ENCODE data around the gene C14orf180.

C14orf180 gene

GRCh38 chr14:104585966-104586697 lies 6.6 kb downstream of the C14orf180 start:
- Histone ChIP-seq H3K27ac (ENCODE audit: low read length) (no peak overlapping the region), H3K9me3 (ENCODE audit: insufficient read depth, low read depth, low read length) (no peaks in the 10 kb centered on the region), H3K27me3 (ENCODE audit: insufficient read depth, low read length) (no peaks in the 10 kb centered on the region), H3K4me3 (ENCODE audit: low read length) (no peak overlapping the region), H3K4me1 (ENCODE audit: insufficient read depth, low read length) (no peaks in the 10 kb centered on the region), H3K36me3 (ENCODE audit: insufficient read depth, low read depth, low read length) (no peaks in the 10 kb centered on the region), H3K9ac (ENCODE audit: low read depth, low read length) (no peak overlapping the region)

- Histone ChIP-seq H3K4me3 (ENCODE audit: low read length) (no peak overlapping the region), H3K27me3 (ENCODE audit: insufficient read depth, low read length) (no peaks in the 10 kb centered on the region), H3K9me3 (ENCODE audit: insufficient read depth, low read depth, low read length) (no peaks in the 10 kb centered on the region), H3K27ac (ENCODE audit: low read length) (no peak overlapping the region), H3K36me3 (ENCODE audit: insufficient read depth, low read depth, low read length) (no peaks in the 10 kb centered on the region), H3K4me1 (ENCODE audit: insufficient read depth, low read length) (no peaks in the 10 kb centered on the region), H3K9ac (ENCODE audit: low read depth, low read length) (no peak overlapping the region)
Observed at GRCh38 chr14:104586832-104587620, 7.5 kb downstream of the C14orf180 start.

- Histone ChIP-seq H3K27ac (ENCODE audit: low read length) (no peak overlapping the region), H3K36me3 (ENCODE audit: insufficient read depth, low read depth, low read length) (no peaks in the 10 kb centered on the region), H3K4me1 (ENCODE audit: insufficient read depth, low read length) (no peaks in the 10 kb centered on the region), H3K4me3 (ENCODE audit: low read length) (no peak overlapping the region), H3K9me3 (ENCODE audit: insufficient read depth, low read depth, low read length) (no peaks in the 10 kb centered on the region), H3K27me3 (ENCODE audit: insufficient read depth, low read length) (no peaks in the 10 kb centered on the region), H3K9ac (ENCODE audit: low read depth, low read length) (no peak overlapping the region)
Observed at GRCh38 chr14:104587641-104588040, 8.1 kb downstream of the C14orf180 start.

- Histone ChIP-seq H3K27me3 (ENCODE audit: insufficient read depth, low read length) (no peaks in the 10 kb centered on the region), H3K36me3 (ENCODE audit: insufficient read depth, low read depth, low read length) (no peaks in the 10 kb centered on the region), H3K27ac (ENCODE audit: low read length) (no peak overlapping the region), H3K9ac (ENCODE audit: low read depth, low read length) (no peak overlapping the region), H3K9me3 (ENCODE audit: insufficient read depth, low read depth, low read length) (no peaks in the 10 kb centered on the region), H3K4me3 (ENCODE audit: low read length) (no peak overlapping the region), H3K4me1 (ENCODE audit: insufficient read depth, low read length) (no peaks in the 10 kb centered on the region)
Observed at GRCh38 chr14:104588066-104588857, 8.7 kb downstream of the C14orf180 start.

GRCh38 chr14:104589338-104590195 lies 10.0 kb downstream of the C14orf180 start:
- Histone ChIP-seq H3K27me3 (ENCODE audit: insufficient read depth, low read length) (no peaks in the 10 kb centered on the region), H3K4me3 (ENCODE audit: low read length) (no peak overlapping the region), H3K9me3 (ENCODE audit: insufficient read depth, low read depth, low read length) (no peaks in the 10 kb centered on the region), H3K27ac (ENCODE audit: low read length) (no peak overlapping the region), H3K36me3 (ENCODE audit: insufficient read depth, low read depth, low read length) (no peaks in the 10 kb centered on the region), H3K9ac (ENCODE audit: low read depth, low read length) (no peak overlapping the region), H3K4me1 (ENCODE audit: insufficient read depth, low read length) (no peaks in the 10 kb centered on the region)

- Histone ChIP-seq H3K36me3 (ENCODE audit: insufficient read depth, low read depth, low read length) (no peaks in the 10 kb centered on the region), H3K4me1 (ENCODE audit: insufficient read depth, low read length) (no peaks in the 10 kb centered on the region), H3K27me3 (ENCODE audit: insufficient read depth, low read length) (no peaks in the 10 kb centered on the region), H3K9ac (ENCODE audit: low read depth, low read length) (no peak overlapping the region; the same call in 1 of the 2 replicates), H3K9me3 (ENCODE audit: insufficient read depth, low read depth, low read length) (no peaks in the 10 kb centered on the region), H3K27ac (ENCODE audit: low read length) (no peak overlapping the region), H3K4me3 (ENCODE audit: low read length) (no peak overlapping the region)
Observed at GRCh38 chr14:104590240-104590965, 10.8 kb downstream of the C14orf180 start.

- Histone ChIP-seq H3K9ac (ENCODE audit: low read depth, low read length) (no peak overlapping the region), H3K4me3 (ENCODE audit: low read length) (no peak overlapping the region), H3K27me3 (ENCODE audit: insufficient read depth, low read length) (no peaks in the 10 kb centered on the region), H3K4me1 (ENCODE audit: insufficient read depth, low read length) (no peaks in the 10 kb centered on the region), H3K36me3 (ENCODE audit: insufficient read depth, low read depth, low read length) (no peaks in the 10 kb centered on the region), H3K27ac (ENCODE audit: low read length) (no peak overlapping the region), H3K9me3 (ENCODE audit: insufficient read depth, low read depth, low read length) (no peaks in the 10 kb centered on the region)
Observed at GRCh38 chr14:104591031-104591430, 11.5 kb downstream of the C14orf180 start.

GRCh38 chr14:104591506-104592291 lies 12.1 kb downstream of the C14orf180 start:
- Histone ChIP-seq H3K36me3 (ENCODE audit: insufficient read depth, low read depth, low read length) (no peaks in the 10 kb centered on the region), H3K9me3 (ENCODE audit: insufficient read depth, low read depth, low read length) (no peaks in the 10 kb centered on the region), H3K27me3 (ENCODE audit: insufficient read depth, low read length) (no peaks in the 10 kb centered on the region), H3K4me1 (ENCODE audit: insufficient read depth, low read length) (no peaks in the 10 kb centered on the region), H3K27ac (ENCODE audit: low read length) (no peak overlapping the region), H3K4me3 (ENCODE audit: low read length) (no peak overlapping the region), H3K9ac (ENCODE audit: low read depth, low read length) (no peak overlapping the region)

- Histone ChIP-seq H3K4me3 (ENCODE audit: low read length) (no peak overlapping the region), H3K27me3 (ENCODE audit: insufficient read depth, low read length) (no peaks in the 10 kb centered on the region), H3K9ac (ENCODE audit: low read depth, low read length) (no peak overlapping the region), H3K9me3 (ENCODE audit: insufficient read depth, low read depth, low read length) (no peaks in the 10 kb centered on the region), H3K4me1 (ENCODE audit: insufficient read depth, low read length) (no peaks in the 10 kb centered on the region), H3K27ac (ENCODE audit: low read length) (no peak overlapping the region), H3K36me3 (ENCODE audit: insufficient read depth, low read depth, low read length) (no peaks in the 10 kb centered on the region)
Observed at GRCh38 chr14:104592292-104592672, 12.7 kb downstream of the C14orf180 start.

- Histone ChIP-seq H3K27ac (ENCODE audit: low read length) (no peak overlapping the region), H3K9ac (ENCODE audit: low read depth, low read length) (no peak overlapping the region), H3K27me3 (ENCODE audit: insufficient read depth, low read length) (no peaks in the 10 kb centered on the region), H3K4me3 (ENCODE audit: low read length) (no peak overlapping the region), H3K9me3 (ENCODE audit: insufficient read depth, low read depth, low read length) (no peaks in the 10 kb centered on the region), H3K36me3 (ENCODE audit: insufficient read depth, low read depth, low read length) (no peaks in the 10 kb centered on the region), H3K4me1 (ENCODE audit: insufficient read depth, low read length) (no peaks in the 10 kb centered on the region)
Observed at GRCh38 chr14:104592785-104593184, 13.2 kb downstream of the C14orf180 start.

Measured in iPS-20b (cell line).